Measurements from ENCODE around the gene FBXO21. TPM values are rescaled to one million over a fixed set of nuclear protein-coding genes. Genes with fewer than 3 reads are reported as not detected.

Gene FBXO21
- total and polyA plus RNA-seq, 2 experiments from 2014 or later = 46.3 to 84.2 TPM

GRCh38 chr12:117235261-117235660, 45.0 kb upstream of the FBXO21 start (continued):
- TF ChIP-seq ZNF462 (CRISPR knock-in tag; IDR thresholded peaks at IDR 0.05) (no peak), ZNF114 (CRISPR knock-in tag; IDR thresholded peaks at IDR 0.05) (no peak), ZNF331 (CRISPR knock-in tag; IDR thresholded peaks at IDR 0.05; ENCODE audit: low read depth) (no peak)

DNA sequence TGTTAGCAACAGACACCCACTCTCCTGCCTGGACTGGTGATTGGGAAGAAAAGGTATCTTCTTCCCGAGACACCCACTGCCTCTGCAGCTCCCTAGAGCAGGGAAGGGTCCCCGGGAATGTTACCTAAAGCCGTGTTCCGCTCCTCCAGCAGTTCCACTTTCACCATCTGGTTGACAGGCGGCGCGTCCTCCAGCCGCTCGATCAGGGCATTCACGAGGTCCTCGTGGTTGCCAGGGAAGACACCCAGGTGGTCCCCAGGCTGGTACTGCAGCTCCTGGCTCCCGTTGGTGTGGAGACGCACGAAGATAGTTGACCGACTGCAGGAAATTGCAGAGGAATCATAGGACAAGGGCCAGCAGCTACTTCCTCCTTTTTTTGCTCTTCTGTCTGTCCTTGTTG, 44.2 kb upstream of the FBXO21 start:
- Mint-ChIP-seq H3K4me1 (peaks cover 22% of the 10 kb centered on the region), H3K9me3 (no peaks in the 10 kb centered on the region), H3K27ac (no peak overlapping the region), H3K4me3 (no peak overlapping the region), H3K27me3 (ENCODE audit: insufficient read depth, low read depth, poor library complexity) (peaks cover 2% of the 10 kb centered on the region), H3K36me3 (ENCODE audit: low read depth) (no peaks in the 10 kb centered on the region; the same call in 2 of the 3 replicates)
- Histone ChIP-seq H2AFZ (no peak overlapping the region), H3K27ac (ENCODE audit: low read depth) (no peak overlapping the region), H3K79me2 (replicated peaks; ENCODE audit: insufficient read depth) (no peaks in the 10 kb centered on the region), H4K20me1 (replicated peaks; ENCODE audit: insufficient read depth) (no peaks in the 10 kb centered on the region), H3K27me3 (ENCODE audit: insufficient read depth) (no peaks in the 10 kb centered on the region; the same call in 1 of the 2 replicates), H3F3A (replicated peaks; ENCODE audit: low read depth) (no peaks in the 10 kb centered on the region), H3K4me3 (no peak overlapping the region), H3K36me3 (ENCODE audit: insufficient read depth) (no peaks in the 10 kb centered on the region), H3K4me1 (ENCODE audit: insufficient read depth) (peaks cover 15% of the 10 kb centered on the region), H3K4me2 (no peak overlapping the region), H3K9me2 (ENCODE audit: insufficient read depth) (no peaks in the 10 kb centered on the region; the same call in 1 of the 2 replicates)
- DNase-seq (ENCODE audit: low spot score) = no peak
- no peak for ATAC-seq
- TF ChIP-seq ETS1 (IDR thresholded peaks at IDR 0.05) (no peak), POLR2AphosphoS5 (IDR thresholded peaks at IDR 0.05; ENCODE audit: low read depth) (no peak), ZNF331 (CRISPR knock-in tag; IDR thresholded peaks at IDR 0.05; ENCODE audit: low read depth) (no peak), ZNF462 (CRISPR knock-in tag; IDR thresholded peaks at IDR 0.05) (no peak), CREB1 (CRISPR knock-in tag; IDR thresholded peaks at IDR 0.05; ENCODE audit: low read depth) (no peak)
